Body of pancreas (tissue), 4 donors: ENCODE measurements around the gene GORASP1.

Experiments used
- CTCF ChIP-seq, 7 experiments: fragments of 450-650 bp in 4 of 7; fragments of 200-600 bp in 3 of 7; sonication (generic) in 3 of 7; IDR thresholded peaks; one replicate each; pipeline ENCODE4 v1.5.1; 2016 to 2019; ENCODE audit warnings: antibody characterized with exemption in 7 of 7
- POLR2A ChIP-seq, 3 donors: fragments of 450-650 bp; IDR thresholded peaks; one replicate each; pipeline ENCODE4 v1.6.1; 2016; ENCODE audit warnings: antibody characterized with exemption in 3 of 3, mild to moderate bottlenecking in 2 of 3

- TF ChIP-seq CTCF (IDR thresholded peaks at IDR 0.05) (no peak), POLR2A (IDR thresholded peaks at IDR 0.05) (no peak)
Observed at GRCh38 chr3:39138804-39139415, 31.5 kb upstream of the GORASP1 start.
